ENCODE data around the gene DMXL2.
"Not testable (repeated sequence)": the region's sequence is repeated elsewhere in the genome, so short reads cannot be mapped to it uniquely, and the experiment has no call there.

DMXL2 gene

DNA sequence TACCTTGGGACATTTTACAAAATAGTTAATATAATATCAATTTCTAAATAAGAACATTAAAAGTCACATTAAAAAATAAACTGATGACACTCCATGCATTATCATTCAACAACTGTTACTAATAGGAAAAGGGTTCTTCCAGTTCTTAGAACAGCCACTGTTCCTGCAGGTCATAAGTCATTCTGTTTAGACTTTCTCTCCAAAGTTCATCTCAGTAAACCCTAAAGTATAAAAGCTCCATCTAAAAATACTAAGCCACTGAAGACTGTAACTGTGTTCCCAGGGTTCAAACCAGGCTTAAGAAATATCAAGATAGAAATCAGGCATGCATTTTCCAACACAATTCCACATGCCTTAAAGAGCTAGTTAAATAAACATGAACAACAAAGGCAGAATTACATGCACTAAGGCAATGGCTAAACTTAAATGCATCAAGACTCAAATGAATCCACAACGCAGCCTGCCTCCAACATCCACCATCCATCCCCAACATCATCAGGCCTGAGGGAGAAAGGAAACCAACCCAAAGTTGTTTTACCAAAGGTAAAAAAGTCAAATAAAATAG lies 46.2 kb downstream of the DMXL2 start:
- no peak for DNase-seq (ENCODE audit: low spot score)

DNA sequence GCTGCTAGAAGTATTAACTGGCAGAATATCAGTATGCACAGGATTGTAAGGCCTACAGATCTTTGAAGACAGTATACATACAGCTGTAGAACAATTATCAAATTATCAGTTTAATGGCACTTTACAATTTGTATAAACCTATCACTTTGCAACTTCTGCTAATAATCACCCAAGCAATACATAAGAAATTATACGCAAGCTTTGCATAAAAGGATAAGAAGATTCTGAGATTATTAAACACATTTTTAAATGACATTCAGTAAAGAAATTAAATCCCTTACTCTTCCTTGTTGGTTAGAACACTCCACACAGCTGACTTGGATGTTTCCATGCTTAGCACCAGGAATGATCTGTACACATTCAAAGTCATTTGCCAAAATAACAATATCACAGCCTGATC lies 46.8 kb downstream of the DMXL2 start:
- no peak for DNase-seq (ENCODE audit: low spot score)

DNA sequence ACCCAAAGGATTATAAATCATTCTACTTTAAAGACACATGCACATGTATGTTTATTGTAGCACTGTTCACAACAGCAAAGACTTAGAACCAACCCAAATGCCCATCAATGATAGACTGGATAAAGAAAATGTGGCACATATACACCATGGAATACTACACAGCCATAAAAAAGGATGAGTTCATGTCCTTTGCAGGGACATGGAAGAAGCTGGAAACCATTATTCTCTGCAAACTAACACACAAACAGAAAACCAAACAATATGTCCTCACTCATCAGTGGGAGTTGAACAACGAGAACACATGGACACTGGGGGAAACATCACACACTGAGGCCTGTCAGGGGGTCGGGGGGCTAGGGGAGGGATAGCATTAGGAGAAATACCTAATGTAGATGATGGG lies 49.2 kb downstream of the DMXL2 start:
- not testable (repeated sequence) for DNase-seq (ENCODE audit: low spot score)

DNA sequence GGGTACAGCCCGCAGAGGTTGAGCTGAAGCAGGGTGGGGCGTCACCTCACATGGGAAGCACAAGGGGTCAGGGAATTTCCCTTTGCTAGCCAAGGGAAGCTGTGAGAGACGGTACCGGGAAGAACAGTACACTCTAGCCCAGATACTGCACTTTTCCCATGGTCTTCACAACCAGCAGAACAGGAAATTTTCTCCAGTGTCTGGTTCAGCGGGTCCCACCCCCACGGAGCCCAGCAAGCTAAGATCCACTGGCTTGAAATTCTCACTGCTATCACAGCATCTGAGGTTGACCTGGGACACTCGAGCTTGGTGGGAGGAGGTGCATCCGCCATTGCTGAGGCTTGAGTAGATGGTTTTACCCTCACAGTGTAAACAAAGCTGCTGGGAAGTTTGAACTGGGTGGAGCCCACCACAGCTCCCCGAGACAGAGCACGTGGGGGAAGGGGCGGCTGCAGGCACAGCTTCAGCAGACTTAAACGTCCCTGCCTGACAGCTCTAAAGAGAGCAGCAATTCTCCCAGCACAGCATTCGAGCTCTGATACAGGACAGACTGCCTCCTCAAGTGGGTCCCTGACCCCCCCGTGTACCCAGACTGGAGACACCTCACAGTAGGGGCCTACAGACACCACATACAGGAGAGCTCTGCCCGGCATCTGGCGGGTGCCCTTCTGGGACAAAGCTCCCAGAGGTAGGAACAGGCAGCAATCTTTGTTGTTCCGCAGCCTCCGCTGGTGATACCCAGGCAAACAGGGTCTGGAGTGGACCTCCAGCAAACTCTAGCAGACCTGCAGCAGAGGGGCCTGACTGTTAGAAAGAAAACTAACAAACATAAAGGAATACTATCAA lies 53.4 kb downstream of the DMXL2 start:
- DNase-seq (ENCODE audit: low spot score), result not testable (repeated sequence)

DNA sequence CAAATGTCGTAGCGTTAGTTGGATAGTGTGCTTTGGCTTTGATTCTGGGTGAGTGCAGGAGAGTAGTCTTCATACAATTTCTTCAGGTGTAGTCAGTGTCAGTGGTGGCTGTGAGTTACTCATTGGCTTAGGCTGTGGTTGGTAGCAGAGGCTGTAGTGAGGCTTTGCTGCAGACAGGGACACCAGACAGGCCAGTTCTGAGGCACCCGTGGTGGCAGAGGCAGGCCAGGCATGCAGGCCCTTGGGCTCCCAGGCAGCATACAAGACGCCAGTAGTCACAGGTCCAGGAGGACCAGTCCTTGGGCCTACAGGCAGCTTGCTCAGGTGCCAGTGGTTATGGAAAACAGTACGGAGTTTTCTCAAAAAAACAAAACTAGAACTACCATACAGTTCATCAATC lies 61.3 kb downstream of the DMXL2 start:
- DNase-seq (ENCODE audit: low spot score), result peak; percentile 5

DNA sequence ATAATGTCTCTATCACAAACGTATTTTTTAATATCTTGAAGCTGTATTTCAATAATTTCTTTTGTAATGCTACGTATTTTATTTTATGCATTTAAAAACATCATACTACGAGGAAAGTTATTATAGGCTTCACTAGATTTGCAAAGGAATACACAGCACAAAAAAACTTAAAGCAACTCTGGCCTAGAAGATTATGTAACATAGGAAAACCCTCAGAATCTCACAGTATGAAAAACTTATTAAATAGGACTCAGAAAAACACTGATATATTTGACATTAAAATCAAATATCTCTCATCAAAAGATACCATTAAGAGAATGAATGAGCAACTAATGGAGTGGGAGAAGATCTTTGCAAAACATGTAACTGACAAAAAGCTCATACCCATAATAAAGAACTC lies 63.7 kb downstream of the DMXL2 start:
- no peak for DNase-seq (ENCODE audit: low spot score)

DNA sequence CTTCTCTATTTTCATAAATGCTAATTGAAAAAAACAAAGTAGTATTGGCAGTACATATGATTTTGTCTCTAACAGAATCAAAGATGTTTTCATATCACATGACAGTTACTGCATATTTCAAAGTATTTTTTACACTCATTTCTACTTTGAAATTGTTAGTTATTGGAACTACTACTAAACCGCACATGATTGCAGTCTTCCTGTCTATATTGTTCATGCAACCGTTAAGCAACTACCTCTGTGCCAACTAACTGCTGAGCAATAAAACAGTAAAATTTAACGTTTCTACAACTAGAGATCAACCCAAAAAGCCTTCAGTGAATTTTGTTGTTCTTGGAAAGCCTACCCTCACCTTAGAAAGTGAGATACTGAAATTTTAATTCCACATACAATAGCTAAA lies 64.2 kb downstream of the DMXL2 start:
- DNase-seq (ENCODE audit: low spot score), result no peak

DNA sequence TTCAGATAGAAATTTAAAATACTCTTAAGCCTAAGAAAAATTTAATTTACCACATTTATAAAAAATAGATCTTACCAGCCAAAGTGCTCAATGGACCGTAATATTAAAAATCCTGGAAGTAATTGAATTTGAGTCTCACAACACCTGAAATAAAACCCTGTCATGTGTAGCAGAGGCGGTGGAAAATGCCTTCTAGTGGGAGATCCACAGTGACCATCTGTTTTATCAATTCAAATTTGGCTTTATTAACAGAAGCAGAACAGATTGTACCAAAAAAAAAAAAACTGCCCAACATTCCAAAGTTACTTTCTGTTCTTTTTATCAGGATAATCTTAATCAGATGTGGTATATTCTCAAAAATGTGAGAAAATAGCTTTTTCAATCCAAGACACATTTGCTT lies 71.7 kb downstream of the DMXL2 start:
- DNase-seq (ENCODE audit: low spot score), result no peak

DNA sequence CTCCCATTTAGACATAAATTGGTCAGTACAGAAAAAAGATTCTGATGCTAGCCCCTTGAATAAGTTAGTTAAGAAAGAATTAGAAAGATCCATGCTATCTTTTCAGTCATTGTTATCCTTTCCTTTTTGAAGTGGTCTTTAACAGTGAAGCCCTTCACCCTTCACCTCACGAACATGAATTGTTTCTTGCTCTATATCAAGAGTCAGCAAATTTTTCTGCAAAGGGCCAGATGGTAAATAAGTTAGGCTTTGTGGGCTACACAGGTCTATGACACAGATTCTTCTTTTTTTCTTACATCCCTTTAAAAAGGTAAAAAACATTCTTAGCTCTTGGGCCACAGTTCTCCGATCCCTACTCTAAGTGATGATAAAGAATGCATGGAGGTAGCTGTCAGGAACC lies 74.9 kb downstream of the DMXL2 start:
- no peak for DNase-seq (ENCODE audit: low spot score)

DNA sequence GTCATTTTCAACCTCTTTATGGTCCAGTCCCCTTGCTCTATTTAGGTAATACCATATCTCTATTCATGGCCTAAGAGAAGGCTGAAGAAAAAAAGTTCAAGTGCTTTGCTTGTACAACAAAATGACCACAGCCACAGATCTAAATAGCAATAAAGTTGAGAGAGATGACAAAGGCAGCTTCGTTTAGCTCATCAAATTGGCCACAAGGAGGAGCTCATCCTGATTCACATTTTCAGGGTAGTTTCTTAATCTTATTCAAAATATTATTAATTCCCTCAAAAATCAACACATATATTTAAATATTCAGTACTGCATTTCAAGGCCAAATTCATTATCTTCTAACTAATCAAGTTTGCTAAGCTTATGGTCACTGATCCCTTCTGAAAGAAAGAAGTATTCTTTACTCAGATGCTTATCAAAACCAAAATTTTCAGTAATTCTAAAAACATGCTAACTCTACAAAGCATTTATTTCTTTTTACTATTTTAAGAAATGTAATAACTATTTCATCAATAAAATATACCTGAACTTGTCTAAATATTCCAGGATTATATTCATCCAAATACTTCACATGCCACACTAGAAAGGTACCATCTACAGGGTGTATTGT lies 85.5 kb downstream of the DMXL2 start:
- DNase-seq (ENCODE audit: low spot score), result peak; percentile 26

DNA sequence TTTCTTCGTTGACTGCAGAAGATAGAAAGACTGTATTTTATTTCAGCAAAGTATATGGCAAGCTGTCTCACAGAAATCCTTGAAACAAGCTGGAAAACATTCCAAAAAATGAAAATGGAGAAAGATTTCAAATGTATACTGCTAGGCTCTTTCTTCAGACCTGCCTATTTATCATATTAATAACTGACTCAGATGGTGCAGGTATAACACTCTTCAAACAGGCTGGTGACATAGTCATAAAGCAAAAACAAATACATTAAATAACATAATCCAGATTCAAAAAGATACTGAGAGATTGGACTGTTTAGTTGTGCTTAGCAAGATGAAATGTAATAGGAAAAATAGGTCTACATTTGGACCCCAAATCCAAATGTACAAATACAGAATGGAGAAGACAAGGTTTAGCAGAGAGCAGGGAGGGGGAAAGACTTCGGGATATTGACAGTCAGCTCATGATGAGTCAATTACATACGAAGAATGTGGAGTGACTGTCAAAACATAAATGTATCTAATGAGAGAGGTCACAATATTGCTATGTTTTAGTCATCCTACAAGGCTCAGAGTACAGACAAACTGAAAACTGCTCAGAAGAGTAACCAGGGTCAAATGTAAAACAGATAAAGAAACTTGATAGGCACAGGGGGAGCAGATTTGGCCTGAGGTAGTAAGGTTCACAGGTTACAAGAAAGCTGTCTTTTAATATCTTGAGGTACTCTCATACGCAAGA lies 88.7 kb downstream of the DMXL2 start:
- DNase-seq (ENCODE audit: low spot score), result peak; percentile 42

DNA sequence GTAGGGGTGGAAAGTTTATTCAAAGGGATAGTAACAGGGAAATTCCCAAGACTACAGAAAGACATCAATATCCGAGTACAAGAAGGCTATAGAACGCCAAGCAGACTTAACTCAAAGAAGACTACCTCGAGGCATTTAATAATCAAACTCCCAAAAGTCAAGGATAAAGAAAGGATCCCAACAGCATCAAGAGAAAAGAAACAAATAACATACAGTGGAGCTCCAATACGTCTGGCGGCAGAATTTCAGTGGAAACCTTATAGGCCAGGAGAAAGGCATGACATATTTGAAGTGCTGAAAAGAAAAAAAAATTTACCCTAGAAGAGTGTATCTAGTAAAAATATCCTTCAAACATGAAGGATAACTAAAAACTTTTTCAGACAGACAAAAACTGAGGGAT lies 95.6 kb downstream of the DMXL2 start:
- no peak for DNase-seq (ENCODE audit: low spot score)

DNA sequence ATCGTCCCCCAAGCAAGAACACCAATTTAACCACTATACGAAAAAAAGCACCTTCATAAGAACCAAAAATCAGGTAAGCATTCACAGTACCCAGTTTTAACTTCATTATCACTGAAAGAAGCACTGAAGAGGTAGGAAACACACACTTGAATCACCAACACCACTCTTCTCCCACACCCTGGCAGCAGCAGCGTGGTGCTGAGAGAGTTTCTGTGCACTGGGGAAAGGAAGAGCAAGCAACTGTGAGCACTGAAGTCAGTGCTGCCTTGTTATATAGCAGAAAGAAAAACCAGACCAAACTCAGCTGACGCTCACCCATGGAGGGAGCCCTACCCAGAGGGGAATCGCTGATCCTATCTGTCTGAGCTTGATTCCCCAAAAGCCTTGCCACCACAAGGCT lies 98.2 kb downstream of the DMXL2 start:
- DNase-seq (ENCODE audit: low spot score), result no peak

DNA sequence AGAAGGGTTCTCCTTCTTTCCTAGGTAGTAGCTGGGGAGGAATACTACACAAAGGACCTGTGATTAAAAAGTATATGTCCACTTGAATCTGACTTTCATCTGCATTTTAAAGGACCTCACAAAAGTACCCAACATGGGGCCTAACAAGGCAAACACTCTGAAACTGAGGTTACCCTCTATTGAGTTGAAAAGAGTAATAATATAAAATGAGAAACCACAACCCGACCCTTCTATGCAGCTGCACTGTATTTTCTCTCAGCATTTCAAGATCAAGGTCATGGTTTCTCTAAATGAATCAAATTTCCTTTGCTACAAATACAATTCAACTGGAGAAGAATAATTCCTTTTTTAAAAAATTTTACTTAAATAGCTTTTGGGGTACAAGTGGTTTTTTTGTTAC lies 106.3 kb downstream of the DMXL2 start:
- DNase-seq (ENCODE audit: low spot score), result no peak

DNA sequence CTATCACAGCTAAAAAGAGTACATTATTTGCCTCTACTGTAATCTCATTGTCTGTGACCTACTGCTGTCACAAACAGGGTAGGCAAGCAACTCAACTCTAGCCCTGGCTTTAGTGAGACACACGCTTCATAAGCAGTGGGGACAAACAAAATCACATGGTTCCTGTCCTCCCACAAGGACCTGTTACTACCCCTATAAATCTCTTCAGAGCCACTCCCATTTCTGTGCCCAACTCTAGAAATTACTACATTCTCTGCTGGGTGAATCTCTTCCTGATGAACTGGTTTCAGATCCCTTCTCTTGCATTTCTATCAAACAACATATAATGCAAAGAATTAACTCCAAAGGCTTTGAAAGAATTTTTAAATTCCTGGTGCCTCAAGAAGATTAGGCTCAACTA lies 117.3 kb downstream of the DMXL2 start:
- DNase-seq (ENCODE audit: low spot score), result no peak

DNA sequence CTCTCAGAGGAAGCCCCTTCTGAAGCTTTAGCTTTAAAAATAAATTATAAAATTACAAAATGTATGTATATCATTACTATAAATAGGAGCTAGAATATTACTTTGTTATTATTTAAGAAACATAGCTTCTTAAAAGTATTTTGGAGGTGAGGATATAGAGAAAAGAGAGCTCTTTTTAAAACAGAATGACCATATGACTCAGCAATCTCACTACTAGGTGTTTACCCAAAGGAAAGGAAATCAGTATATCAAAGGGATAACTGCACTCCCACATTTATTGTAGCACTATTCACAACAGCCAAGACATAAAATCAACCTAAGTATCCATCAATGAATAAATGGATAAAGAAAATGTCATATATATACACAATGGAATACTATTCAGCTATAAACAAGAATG lies 119.6 kb downstream of the DMXL2 start:
- DNase-seq (ENCODE audit: low spot score), result no peak

DNA sequence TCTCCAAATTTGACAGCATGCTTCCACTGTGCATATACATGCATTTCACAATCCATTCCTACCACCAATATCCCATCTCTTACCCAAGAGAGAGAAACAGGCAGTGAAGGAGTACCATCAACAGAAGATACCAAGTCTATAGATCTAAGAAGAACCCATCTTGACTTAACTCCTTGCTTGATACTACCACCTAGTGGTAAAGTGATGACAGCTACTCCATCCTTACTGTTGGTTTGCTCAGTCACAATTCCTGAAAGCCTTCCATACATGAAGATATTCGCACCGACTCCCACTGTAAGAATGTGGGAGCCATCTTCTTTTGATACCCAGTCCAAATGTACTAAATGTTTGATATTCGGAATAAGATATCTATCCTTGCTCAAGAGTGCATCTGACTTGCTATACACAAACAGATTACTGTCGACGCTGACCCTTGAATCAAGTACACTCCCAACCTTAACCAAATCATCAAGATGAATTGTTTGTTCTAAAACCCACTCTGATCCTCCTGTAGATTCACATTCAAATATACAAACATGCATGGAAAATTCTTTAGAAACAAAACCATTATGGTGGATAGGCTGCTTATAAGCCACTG lies 123.1 kb downstream of the DMXL2 start:
- peak; percentile 53 for DNase-seq (ENCODE audit: low spot score)

DNA sequence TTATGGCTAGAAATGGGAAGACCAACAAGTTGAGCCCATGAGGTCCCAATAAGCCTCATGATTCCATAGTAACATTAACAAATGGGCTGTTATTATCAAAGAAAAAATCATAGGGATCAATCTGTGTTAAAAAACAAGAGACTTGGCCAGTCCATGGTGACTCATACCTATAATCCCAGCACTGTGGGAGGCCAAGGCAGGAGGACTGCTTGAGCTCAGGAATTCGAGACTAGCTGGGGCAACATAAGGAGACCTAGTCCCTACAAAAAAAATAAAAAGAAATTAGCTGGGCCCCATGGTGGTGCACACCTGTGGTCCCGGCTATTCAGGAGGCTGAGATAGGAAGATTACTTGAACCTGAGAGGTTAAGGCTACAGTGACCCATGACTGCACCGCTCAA lies 124.8 kb downstream of the DMXL2 start:
- DNase-seq (ENCODE audit: low spot score), result no peak

DNA sequence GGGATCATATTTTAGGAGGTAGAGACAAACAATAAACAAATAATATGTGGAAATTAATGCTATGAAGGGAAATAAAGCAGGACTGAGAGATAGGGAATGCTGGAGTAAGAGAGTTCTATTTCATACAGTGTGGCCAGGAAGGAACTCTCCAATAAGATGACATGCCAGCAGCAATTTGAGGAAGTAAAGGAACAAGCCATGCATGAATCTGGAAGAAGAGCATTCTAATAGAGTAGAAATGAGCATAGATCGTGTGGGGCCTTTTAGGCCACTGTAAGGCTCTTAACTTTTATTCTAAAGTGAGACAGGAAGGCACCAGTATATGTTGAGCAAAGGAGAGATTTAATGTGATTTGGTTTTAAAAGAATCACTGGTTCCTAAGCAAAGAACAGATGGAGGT lies 126.3 kb downstream of the DMXL2 start:
- DNase-seq (ENCODE audit: low spot score), result no peak

DNA sequence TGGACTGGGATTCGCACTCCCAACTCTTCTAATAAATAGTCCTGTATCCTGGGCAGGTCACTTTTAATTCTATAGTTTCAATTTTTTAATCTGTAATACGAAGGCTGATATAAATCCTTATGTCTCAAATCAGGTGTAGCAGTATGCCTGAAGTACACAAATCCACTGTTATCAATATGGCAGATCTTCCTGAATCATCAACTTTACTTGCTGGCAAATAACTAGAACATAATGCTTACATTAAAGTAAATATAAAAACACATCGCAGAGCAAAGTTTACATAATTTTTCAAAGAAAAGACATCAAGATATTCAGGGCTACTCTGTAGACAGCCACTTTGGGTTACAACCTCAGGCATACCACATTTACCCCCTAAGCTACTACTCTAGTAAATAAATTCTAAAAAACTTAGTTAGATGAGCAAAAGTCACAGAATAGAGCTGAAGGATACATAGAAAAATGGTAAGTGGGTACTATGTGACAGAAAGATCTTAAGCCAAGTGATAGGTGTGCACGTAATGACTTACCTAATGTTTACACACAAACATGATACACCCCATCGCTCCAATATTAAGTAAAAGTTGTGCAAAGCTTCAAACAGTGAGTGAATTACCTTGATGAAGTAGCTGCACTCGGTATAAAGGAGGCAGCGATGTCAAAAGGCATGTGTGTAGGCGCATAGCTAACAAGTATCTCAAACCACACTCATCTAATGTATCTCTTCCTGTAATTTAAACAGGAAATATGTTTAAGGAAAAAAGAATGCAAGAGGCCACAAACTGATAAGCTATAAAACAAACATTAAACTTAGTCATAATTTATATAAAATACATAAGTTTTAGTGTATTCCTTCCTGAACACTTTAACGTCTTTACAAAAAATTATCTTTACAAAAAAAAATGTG lies 127.9 kb downstream of the DMXL2 start:
- no peak for DNase-seq (ENCODE audit: low spot score)

DNA sequence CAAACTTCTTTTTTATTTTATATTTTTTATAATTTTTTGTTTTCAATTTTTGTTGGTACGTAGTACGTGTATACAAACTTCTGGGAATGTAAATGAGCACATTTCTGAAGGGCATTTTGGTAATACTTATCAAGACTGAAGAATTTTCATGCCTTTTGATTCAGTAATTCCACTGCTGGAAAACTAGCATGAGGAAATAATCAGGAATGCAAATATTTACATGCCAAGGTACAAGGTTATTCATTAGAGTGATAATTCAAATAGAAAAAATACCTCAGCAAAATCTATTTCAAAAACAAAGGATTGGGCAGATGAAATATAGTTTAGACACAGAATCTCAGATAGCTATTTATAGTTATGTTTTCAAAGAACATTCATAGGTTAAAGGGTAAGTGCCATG lies 128.7 kb downstream of the DMXL2 start:
- DNase-seq (ENCODE audit: low spot score), result no peak
